G401 (cell line): ENCODE measurements around the gene SEBOX. TPM values are rescaled to one million over a fixed set of nuclear protein-coding genes. Genes with fewer than 3 reads are reported as not detected.

Source experiments
- DNase-seq: peaks from one replicate; pipeline ENCODE4 v3.0.0-alpha.2; 2015; ENCODE audit warnings: low spot score
- in situ Hi-C: cut with HindIII; loops from 2 replicates; pipeline ENCODE4 v1.10.0; 2016; ENCODE audit warnings: low sequenced_read_pairs, mixed read lengths
- total RNA-seq: library from RNA; depleted of rRNA; stranded (reverse); fragments of >200 nt; shearing (Covaris generic); gene quantifications from 2 replicates; pipeline ENCODE4 v1.2.3, GENCODE V29; 2014; rRNA removed

SEBOX gene
- total RNA-seq, 1 experiment from 2014 or later: not detected

DNA sequence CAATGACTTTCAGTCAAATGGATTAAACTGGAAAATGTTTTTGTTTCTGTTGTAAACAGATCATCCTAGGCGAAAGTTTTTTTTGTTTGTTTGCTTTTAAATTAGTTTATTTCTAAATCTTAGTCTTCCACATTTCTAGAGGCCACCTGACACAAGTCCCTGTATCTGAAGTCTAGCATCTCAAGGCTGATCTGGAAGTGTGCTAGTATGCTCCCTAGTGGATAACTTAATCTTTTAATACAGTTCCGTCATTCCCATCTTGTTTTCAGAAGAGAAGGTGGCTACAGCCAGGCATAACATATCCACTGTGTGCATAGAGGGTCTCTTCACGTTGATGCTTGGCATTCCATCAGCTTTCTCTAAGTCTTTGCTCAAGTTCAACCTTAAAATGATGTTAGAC, 37.3 kb downstream of the SEBOX start:
- no peak for DNase-seq
- in situ Hi-C loops: no loop called here

DNA sequence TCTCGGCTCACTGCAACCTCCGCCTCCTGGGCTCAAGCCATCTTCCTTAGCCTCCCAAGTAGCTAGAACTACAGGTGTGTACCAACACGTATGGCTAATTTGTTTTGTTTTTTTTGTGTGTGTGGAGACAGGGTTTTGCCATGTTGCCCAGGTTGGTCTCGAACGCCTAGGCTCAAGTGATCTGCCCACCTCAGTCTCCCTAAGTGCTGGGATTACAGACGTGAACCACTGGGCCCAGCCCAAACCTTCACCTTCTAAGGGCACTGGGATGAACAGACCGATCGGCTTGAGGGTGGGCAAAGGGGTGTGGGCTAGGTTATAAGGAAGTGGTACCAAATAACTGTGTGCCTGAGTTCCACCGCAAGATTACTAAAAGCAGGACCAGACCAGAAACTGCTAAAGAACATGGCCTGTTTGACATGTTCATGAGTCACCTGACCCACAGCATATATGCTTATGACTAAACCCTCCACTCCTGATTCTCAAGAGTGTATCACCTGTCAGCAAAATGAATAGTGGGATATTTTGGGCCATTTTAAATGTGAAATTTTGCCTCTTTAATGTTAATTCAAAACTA, 37.9 kb downstream of the SEBOX start:
- in situ Hi-C loops: no loop called here

DNA sequence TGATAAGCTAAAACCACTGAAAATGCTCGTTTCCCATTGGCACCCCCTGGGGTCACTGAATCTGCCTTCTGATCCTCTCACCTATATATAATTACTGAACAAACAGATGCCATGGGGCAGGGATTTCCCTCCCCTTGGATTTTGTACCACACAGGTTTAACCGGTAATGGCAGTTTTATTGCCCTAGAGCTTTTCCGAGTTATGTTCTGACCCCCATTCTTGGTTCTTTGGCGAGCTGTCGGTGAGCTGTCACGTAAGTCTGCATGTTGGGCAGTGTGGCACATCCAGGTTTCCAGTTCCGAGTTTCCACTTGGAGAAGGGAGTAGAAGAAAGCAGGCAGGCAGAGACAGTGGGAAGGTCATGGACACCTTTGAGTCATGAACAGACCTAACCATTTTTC, 38.9 kb downstream of the SEBOX start:
- no peak for DNase-seq
- in situ Hi-C loops: no loop called here

More for the DNA sequence above, 37.9 kb downstream of the SEBOX start:
- no peak for DNase-seq

DNA sequence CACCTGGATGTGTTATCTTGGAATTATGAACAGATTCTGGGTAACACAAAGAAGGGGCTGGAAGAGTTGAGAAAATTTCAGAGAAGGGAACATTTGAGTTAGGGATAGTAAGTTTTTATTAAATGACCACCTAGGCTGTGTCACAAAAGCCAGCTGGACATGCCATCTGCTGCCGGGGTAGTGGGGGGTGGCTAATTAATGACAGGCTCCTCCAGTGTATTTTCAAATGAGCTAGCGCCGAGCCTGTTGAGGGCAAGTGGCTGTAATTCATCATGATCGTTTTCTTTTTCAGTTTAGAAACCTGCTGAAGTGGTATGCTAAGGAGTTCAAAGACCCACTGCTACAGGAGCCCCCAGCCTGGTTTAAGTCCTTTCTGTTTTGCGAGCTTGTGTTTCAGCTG, 39.8 kb downstream of the SEBOX start:
- peak; percentile 73 for DNase-seq
- in situ Hi-C loops: no loop called here

DNA sequence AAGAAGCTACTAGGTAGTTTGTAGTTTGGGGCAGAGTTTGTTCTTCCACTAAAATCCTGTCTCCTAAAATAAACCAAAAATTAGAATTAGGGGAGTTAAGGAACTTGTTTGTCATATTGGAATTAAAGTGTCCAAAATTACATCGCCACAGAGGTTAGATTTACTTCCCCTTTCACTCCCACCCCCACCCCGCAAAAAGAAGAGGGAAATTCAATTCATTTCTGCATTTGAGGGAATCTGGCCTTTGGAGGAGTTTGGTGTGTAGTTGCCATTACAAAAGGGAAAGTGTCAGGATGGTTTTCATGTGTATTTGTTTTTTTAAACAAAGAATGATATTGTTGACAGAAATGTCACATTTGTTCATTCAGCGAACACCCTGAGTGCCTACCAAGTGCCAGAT, 40.2 kb downstream of the SEBOX start:
- in situ Hi-C loops: no loop called here
- DNase-seq: no peak

DNA sequence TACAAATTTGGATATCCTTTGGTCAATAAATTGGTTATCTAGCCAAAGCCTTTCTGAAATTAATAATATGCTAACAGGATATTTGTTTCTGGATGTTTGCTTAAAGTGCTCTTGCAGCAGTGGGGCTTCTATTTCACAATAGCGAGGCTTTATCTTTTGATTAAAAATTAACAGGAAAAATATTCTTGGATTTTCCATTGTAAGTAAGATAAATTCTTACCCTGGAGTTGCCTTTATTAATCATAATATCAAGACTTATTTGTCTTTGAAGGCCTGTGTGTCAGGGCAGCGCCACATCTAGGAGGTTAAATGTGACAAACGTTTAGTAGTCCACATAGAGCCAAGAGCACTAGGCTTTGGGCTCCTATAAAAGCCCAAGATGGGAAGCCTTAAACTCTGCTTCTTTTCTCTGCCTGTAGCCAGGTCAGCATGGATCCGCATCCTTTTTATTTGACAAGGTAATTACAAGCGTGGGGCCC, 40.7 kb downstream of the SEBOX start:
- in situ Hi-C loops: no loop called here
- no peak for DNase-seq

DNA sequence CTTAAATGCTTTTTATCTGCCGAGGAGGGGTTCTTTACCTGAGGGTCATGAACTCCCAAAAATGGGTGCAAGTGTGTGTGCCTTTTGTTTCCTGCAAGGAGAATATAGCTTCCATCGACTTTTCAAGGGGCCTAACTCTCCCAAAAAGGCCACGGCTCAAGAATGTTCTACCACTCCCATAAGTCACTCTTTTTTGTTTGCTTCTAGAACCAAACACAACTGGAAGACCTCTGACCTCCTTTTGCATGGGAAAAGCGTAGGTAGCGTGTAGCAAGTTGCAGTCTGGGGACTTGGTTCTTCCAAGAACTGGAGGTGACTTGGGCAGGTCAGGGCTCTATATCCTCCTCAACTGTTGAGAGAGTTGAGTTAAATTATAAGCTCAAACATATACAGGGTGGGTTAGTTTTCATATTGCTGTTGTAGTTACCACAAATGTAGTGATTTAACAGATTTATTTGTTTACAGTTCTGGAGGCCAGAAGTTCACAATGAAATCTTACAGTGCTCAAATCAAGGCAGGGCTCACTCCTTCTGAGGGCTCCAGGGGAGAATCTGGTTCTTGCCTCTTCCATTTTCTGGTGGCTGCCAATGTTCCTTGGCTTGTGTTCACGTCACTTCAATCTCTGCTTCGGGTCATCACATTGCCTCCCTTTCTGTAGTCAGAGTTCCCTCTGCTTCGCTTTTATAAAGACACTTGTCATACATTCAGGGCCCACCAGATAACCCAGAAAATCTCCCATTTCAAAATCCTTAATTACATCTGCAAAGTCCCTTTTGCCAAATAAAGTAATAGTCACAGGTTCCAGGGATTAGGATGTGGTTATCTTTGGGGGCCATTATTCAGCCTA, 44.6 kb downstream of the SEBOX start:
- no peak for DNase-seq
- in situ Hi-C loops: no loop called here

DNA sequence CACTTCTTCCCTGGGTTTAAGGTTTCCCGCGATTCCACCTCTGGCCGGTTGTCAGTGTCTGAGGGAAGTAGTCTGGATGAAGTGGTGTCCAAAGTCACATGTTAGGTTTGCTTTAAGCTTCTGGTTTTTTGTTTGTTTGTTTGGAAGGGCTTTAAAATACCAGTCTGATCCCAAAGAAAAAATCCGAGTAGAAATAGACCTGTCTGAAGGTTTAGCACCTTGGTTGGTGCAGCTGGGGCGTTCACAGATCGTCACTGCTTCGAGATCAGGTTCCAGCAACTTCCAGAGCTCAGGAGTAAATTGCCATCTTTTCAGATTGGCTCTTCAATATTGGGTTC, 45.4 kb downstream of the SEBOX start:
- DNase-seq: peak; percentile 34
- in situ Hi-C loops: no loop called here

DNA sequence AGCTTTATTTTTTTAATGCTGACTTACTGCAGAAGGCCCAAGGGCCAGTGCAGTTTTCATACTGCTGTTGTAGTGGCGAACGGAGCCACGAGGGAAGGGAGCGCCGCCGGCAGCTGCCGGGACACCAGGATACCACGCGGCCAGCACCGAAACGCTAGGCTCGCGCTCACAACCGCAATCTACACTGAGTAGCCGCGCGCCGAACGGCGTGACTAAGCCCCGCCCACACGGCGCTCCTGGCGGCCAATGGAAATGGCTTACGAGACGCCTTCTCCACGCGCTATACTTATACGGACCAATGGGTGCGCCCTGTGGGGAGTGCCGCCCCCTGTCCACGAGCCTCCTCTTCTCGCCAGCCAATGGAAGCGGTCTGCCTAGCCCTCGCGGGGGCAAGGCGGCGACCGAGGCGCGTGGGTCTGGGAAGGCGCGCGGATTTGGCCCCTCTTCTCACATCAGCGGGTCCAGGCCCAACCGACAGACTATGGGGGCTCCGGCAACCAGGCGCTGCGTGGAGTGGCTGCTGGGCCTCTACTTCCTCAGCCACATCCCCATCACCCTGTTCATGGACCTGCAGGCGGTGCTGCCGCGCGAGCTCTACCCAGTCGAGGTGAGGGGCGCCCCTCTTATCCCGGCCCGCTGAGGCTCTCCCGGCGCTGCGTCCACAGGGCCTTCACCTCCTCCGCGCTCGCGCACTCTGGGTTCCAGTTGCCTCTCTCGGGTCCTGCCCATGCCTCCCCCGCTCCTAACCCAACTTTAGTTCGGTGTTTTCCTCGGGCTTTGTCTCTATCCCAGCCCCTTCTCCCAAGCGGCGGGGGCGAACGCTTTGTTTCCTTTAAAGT, 46.0 kb downstream of the SEBOX start, which contains the start of gene TMEM97:
Gene TMEM97, plus strand, starts transcription at position 442 of the 839 bp plus-strand sequence. Its CDS starts 40 bp downstream, at position 482.
- in situ Hi-C loops: no loop called here
- peak; percentile 98 for DNase-seq

DNA sequence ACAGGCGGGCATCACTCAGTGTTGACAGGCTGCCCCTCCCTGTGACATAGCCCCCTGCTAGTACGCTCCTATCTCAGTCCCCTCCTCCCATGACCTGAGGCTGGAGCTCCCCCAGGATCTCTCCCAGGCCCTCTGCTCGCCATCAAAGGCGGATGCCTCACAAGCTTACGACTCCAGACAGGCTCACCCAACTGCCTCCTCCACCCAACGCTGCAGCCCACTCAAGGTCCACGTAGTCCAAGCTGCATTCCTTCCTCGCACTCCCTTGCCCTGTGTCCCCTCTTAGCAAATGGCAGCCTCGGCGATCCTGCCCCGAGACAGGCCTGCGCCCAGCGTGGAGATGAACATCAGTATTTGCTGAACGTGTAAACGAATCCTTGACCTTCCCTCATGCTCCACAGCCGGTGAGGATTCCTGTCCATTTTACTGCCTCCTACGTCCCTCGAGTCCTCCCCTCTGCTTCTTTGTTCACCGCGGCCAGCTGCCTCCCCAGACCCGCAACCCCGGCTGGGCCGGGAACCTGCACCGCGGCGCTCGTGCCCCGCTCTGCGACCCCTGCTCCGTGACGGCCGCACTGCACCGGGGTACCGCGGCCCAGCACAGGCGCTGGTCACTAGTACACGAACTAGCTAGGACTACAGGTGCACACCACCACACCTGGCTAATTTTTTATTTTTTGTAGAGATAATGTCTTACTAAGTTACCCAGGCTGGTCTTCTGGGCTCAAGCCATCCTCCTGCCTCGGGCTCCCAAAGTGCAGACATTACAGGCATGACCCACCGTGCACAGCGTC, 46.8 kb downstream of the SEBOX start:
- DNase-seq: peak; percentile 13
- in situ Hi-C loops: no loop called here

DNA sequence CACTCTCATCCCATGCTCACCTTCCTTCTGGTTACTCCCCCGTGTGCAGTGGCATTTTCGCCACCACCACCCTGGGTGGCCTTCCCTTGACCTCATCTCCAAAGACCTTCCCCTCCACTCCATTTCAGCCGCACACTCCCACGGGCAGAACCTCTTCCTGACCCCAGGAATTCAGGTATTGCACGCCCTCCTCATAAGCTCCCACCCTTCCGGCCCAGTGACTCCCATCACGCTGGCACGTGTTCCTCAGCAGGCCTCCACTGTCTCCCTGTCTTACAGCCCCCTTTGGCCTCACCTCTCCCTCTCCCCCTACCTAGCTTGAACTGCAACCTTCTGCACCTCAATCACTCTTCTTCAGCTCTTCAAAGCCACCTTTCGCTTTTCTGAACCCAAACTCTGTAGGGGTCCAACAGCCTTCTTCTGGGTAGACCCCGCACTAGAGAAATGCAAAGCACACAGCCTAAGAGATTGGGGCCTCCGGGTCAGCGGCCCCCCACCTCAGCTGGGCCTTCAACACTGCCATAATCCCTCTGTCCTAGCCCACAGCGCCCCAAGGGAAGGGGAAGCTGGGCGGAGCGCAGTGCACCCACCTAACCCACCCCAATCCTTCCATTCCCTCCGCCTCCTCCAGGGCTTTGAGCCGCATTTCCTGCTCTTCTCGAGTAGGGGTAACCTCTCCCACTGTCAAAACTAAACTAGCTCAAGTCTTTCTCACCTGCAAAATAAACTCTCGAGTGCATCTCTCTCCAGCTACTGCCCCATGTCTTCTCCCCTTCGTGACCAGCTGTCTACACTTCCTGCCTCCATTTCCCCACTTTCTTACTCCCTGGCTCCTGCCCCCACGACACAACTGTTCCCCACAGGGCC, 47.7 kb downstream of the SEBOX start:
- no peak for DNase-seq
- in situ Hi-C loops: no loop called here

DNA sequence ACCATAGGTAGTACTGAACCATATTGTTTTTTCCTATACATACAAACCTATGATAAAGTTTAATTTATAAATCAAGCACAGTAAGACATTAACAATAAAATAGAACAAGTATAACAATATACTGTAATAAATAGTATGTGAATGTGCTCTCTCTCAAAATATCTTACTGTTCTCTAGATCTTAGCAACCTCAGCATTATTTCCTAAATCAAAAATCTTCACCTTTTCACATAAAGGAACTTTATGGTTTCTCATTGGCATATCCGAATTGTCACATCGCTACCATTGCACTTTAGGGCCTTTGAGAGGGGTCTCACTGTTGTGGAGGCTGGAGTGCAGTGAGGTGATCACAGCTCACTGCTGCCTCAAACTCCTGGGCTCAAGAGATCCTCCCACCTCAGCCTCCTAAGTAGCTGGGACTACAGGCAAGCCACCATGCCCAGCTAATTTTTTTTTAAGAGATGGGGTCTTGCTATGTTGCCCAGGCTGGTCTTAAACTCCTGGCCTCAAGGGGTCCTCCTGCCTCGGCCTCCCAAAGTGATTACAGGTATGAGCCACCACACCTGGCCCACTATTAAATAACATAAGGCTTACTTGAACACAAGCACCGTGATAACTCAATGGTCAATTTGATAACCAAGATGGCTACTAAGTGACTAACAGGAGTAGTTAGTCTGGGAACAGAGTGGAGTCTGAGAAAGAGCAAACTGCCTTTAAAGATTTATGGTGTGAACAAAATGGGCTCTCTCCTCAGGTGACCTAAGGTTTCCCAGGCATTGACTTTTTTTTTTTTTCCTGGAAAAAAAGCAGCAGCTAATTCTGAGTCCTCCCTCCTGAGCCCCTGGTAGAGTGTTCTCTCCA, 48.9 kb downstream of the SEBOX start:
- in situ Hi-C loops: no loop called here
- no peak for DNase-seq

DNA sequence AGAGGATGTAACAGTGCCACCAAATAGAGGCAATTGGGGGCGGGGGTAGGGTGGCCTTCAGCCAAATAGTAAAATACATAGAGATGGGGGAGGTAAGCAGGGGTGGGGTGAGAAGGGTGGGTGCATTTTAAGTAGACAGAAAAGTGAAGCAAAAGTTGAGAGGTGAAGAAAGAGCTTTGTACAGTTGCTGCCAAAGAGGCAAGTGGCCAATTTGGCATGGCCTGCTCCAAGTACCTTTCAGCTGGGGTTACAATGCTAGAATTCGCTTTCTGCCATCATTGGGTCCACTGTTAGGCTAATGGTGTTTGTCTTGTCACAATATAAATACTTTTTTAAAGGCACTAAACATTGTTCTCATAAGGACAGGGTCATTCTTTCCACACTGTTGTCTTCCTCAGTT, 51.2 kb downstream of the SEBOX start:
- in situ Hi-C loops: no loop called here
- DNase-seq: no peak

Other genes starting within 250 kb of the SEBOX start
- 69.0 and 96.3 TPM in 2 replicates for gene TMEM97, start 46.0 kb downstream of the SEBOX start, total RNA-seq
- 21.5 and 29.1 TPM in 2 replicates for gene IFT20, start 29.7 kb downstream of the SEBOX start, total RNA-seq
- 25.3 and 27.7 TPM in 2 replicates for gene TNFAIP1, start 29.4 kb downstream of the SEBOX start, total RNA-seq
- 200 and 227 TPM in 2 replicates for gene POLDIP2, start 7.7 kb downstream of the SEBOX start, total RNA-seq
- gene VTN, start 5.1 kb upstream of the SEBOX start, total RNA-seq: 12.4 and 13.1 TPM in 2 replicates
- 18.6 and 20.4 TPM in 2 replicates for gene SARM1, start 6.5 kb upstream of the SEBOX start, total RNA-seq
- gene SLC46A1, start 41.0 kb upstream of the SEBOX start, total RNA-seq: 33.6 and 44.7 TPM in 2 replicates
- gene SLC13A2, start 108.4 kb upstream of the SEBOX start, total RNA-seq: not detected in 2 replicates
- not detected in 2 replicates for gene FOXN1, start 141.1 kb upstream of the SEBOX start, total RNA-seq
- 59.0 and 60.4 TPM in 2 replicates for gene UNC119, start 187.4 kb upstream of the SEBOX start, total RNA-seq
- gene PIGS, start 206.3 kb upstream of the SEBOX start, total RNA-seq: 50.8 and 64.4 TPM in 2 replicates
- gene ALDOC, start 211.7 kb upstream of the SEBOX start, total RNA-seq: 34.5 and 49.8 TPM in 2 replicates
- 78.8 and 91.2 TPM in 2 replicates for gene SPAG5, start 233.8 kb upstream of the SEBOX start, total RNA-seq
- 1.3 and 2.7 TPM in 2 replicates for gene RSKR, start 249.0 kb upstream of the SEBOX start, total RNA-seq